ENCODE results near the gene ADH1B. TPM values are rescaled to one million over a fixed set of nuclear protein-coding genes. Genes with fewer than 3 reads are reported as not detected.
"Not testable (repeated sequence)": the region's sequence is repeated elsewhere in the genome, so short reads cannot be mapped to it uniquely, and the experiment has no call there.

The ADH1B gene
- 0.16 TPM for total RNA-seq

GRCh38 chr4:99321241-99322191, at the start of gene ADH1B:
Gene ADH1B (minus strand): TSS chr4:99321401. CDS start chr4:99321331, 70 bp downstream.
- no peak for DNase-seq

- DNase-seq, result not testable (repeated sequence)
These were observed 46.6 kb upstream of the ADH1B start for GRCh38 chr4:99367817-99368216.

- DNase-seq, result no peak
These were observed 45.3 kb upstream of the ADH1B start for GRCh38 chr4:99366491-99366890.

- no peak for DNase-seq
These were observed 41.6 kb upstream of the ADH1B start for GRCh38 chr4:99362768-99363167.

GRCh38 chr4:99361899-99362275, 40.7 kb upstream of the ADH1B start:
- DNase-seq, result no peak

GRCh38 chr4:99361268-99361898, 40.2 kb upstream of the ADH1B start:
- no peak for DNase-seq

GRCh38 chr4:99359480-99360204, 38.4 kb upstream of the ADH1B start:
- DNase-seq, result no peak

GRCh38 chr4:99357948-99358347, 36.7 kb upstream of the ADH1B start:
- DNase-seq, result no peak

GRCh38 chr4:99356992-99357391, 35.8 kb upstream of the ADH1B start:
- DNase-seq, result no peak

GRCh38 chr4:99356149-99356548, 34.9 kb upstream of the ADH1B start:
- not testable (repeated sequence) for DNase-seq

GRCh38 chr4:99352602-99353537, 31.7 kb upstream of the ADH1B start, which contains the start of gene ADH1C:
Gene ADH1C (minus strand): TSS chr4:99352746. CDS start chr4:99352675, 71 bp downstream.
- DNase-seq, result no peak

- DNase-seq, result no peak
These were observed 30.3 kb upstream of the ADH1B start for GRCh38 chr4:99351487-99351886.

GRCh38 chr4:99349338-99349737, 28.1 kb upstream of the ADH1B start:
- DNase-seq, result no peak

GRCh38 chr4:99342624-99343023, 21.4 kb upstream of the ADH1B start:
- not testable (repeated sequence) for DNase-seq

GRCh38 chr4:99341426-99341825, 20.2 kb upstream of the ADH1B start:
- no peak for DNase-seq

- DNase-seq, result no peak
These were observed 18.0 kb upstream of the ADH1B start for GRCh38 chr4:99339172-99339571.

GRCh38 chr4:99336553-99336952, 15.4 kb upstream of the ADH1B start:
- no peak for DNase-seq

- no peak for DNase-seq
These were observed 13.7 kb upstream of the ADH1B start for GRCh38 chr4:99334880-99335279.

- no peak for DNase-seq
These were observed 9.4 kb upstream of the ADH1B start for GRCh38 chr4:99330648-99331047.

GRCh38 chr4:99329876-99330275, 8.7 kb upstream of the ADH1B start:
- DNase-seq, result no peak

GRCh38 chr4:99324979-99325378, 3.8 kb upstream of the ADH1B start:
- DNase-seq, result no peak

- no peak for DNase-seq
These were observed 3.2 kb upstream of the ADH1B start for GRCh38 chr4:99324361-99324760.

All from occipital lobe (tissue), 2 donors.